ENCODE results near the gene KSR2.

DNA sequence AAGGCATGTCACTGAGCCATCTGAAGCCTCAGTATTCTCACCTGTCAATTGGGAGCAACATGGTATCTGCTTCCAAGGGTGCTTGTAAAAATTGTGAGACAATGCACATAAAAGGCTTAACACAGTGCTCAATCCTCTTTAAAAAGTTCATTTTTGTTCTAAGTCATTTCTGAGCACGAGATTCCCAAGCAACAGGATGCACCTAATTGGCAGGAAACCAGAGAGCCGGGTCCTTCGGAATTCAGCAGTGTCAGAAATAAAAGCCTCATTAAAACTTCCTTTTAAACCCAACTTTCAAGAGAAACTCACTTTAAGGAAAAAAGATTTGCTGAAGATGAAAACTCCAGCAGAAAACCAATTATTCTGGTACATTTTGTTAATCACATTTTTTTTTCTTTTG lies 494.9 kb downstream of the KSR2 start:
- no peak for TF ChIP-seq EZH2 (IDR thresholded peaks at IDR 0.05; ENCODE audit: borderline replicate concordance, low read length)
- TF ChIP-seq, protein P1, sequence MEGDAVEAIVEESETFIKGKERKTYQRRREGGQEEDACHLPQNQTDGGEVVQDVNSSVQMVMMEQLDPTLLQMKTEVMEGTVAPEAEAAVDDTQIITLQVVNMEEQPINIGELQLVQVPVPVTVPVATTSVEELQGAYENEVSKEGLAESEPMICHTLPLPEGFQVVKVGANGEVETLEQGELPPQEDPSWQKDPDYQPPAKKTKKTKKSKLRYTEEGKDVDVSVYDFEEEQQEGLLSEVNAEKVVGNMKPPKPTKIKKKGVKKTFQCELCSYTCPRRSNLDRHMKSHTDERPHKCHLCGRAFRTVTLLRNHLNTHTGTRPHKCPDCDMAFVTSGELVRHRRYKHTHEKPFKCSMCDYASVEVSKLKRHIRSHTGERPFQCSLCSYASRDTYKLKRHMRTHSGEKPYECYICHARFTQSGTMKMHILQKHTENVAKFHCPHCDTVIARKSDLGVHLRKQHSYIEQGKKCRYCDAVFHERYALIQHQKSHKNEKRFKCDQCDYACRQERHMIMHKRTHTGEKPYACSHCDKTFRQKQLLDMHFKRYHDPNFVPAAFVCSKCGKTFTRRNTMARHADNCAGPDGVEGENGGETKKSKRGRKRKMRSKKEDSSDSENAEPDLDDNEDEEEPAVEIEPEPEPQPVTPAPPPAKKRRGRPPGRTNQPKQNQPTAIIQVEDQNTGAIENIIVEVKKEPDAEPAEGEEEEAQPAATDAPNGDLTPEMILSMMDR (IDR thresholded peaks at IDR 0.05; ENCODE audit: low read length) = no peak
